A549 (cell line): ENCODE results near the gene PHLPP2.

Experiments used
- CEBPB ChIP-seq, 2 experiments: fragments of >200 bp in 1 of 2; sonication (Bioruptor Twin) in 1 of 2; formaldehyde crosslinking in 1 of 2; IDR thresholded peaks; 2 replicates each; pipeline ENCODE4 v1.6.1; 2012 to 2016
- JUNB ChIP-seq: fragments of >200 bp; sonication (Bioruptor Twin); formaldehyde crosslinking; IDR thresholded peaks from 2 replicates; pipeline ENCODE4 v1.6.1; 2016
- MAX ChIP-seq: IDR thresholded peaks from 2 replicates; pipeline ENCODE4 v1.6.1; 2012
- RAD21 ChIP-seq, 2 experiments: fragments of >200 bp in 1 of 2; sonication (Bioruptor Twin) in 1 of 2; formaldehyde crosslinking in 1 of 2; IDR thresholded peaks in 1 of 2; conservative IDR thresholded peaks in 1 of 2; 2 replicates in 1 of 2; 3 replicates in 1 of 2; pipeline ENCODE4 v1.6.1; 2012 to 2018; ENCODE audit warnings: inconsistent platforms in 1 of 2
- TF ChIP-seq, protein P1 (sequence below): fragments of >200 bp; sonication (Bioruptor Twin); formaldehyde crosslinking; IDR thresholded peaks from 3 replicates; pipeline ENCODE4 v1.5.1; 2016

DNA sequence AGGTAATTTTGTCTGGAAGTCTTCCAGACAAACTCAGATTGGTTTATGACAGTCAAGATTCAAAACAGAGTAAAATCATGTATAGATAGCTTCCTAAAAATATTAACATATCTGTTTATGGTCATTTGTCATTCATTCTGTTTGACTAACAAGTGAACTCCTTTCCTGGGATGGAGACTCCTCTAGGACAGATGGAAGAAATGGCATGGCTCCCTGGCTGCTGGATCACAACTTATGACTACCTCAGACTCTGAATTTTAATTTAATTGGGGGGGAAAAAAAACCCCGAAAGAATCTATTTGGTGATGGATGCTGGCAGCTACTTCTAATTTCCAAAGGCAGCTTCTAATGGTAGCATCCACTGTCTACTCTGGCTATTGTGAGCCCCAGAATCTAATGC, 34.6 kb downstream of the PHLPP2 start:
- TF ChIP-seq, protein P1, sequence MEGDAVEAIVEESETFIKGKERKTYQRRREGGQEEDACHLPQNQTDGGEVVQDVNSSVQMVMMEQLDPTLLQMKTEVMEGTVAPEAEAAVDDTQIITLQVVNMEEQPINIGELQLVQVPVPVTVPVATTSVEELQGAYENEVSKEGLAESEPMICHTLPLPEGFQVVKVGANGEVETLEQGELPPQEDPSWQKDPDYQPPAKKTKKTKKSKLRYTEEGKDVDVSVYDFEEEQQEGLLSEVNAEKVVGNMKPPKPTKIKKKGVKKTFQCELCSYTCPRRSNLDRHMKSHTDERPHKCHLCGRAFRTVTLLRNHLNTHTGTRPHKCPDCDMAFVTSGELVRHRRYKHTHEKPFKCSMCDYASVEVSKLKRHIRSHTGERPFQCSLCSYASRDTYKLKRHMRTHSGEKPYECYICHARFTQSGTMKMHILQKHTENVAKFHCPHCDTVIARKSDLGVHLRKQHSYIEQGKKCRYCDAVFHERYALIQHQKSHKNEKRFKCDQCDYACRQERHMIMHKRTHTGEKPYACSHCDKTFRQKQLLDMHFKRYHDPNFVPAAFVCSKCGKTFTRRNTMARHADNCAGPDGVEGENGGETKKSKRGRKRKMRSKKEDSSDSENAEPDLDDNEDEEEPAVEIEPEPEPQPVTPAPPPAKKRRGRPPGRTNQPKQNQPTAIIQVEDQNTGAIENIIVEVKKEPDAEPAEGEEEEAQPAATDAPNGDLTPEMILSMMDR, result no peak
- TF ChIP-seq CEBPB (IDR thresholded peaks at IDR 0.05) (no peak), MAX (no peak), JUNB (no peak), RAD21 (conservative IDR thresholded peaks at IDR 0.05 in 1 of 2, IDR thresholded peaks at IDR 0.05 in 1 of 2) (no peak)
